HepG2 (cell line): ENCODE results near the gene IL17C. TPM values are rescaled to one million over a fixed set of nuclear protein-coding genes. Genes with fewer than 3 reads are reported as not detected.

Source experiments
- ETV5 ChIP-seq: IDR thresholded peaks from 2 replicates; pipeline ENCODE4 v1.6.1; 2018; ENCODE audit warnings: missing biosample characterization, missing genetic modification reagents, inconsistent platforms, borderline replicate concordance
- FOSL1 ChIP-seq: sonication (generic); formaldehyde crosslinking; IDR thresholded peaks from 2 replicates; pipeline ENCODE4 v1.9.0; 2021; ENCODE audit warnings: missing genetic modification reagents, borderline replicate concordance
- FOXK1 ChIP-seq: sonication (generic); formaldehyde crosslinking; IDR thresholded peaks from 2 replicates; pipeline ENCODE4 v1.4.0; 2020; ENCODE audit warnings: low read depth, missing genetic modification reagents, borderline replicate concordance
- GABPB1 ChIP-seq: IDR thresholded peaks from 2 replicates; pipeline ENCODE4 v1.6.1; 2016; ENCODE audit warnings: mild to moderate bottlenecking, missing genetic modification reagents, moderate library complexity, missing compliant biosample characterization
- GFI1 ChIP-seq: sonication (generic); formaldehyde crosslinking; IDR thresholded peaks from 2 replicates; pipeline ENCODE4 v1.5.0; 2020; ENCODE audit warnings: missing genetic modification reagents, mild to moderate bottlenecking, borderline replicate concordance
- HIVEP1 ChIP-seq: sonication (generic); formaldehyde crosslinking; IDR thresholded peaks from 2 replicates; pipeline ENCODE4 v1.4.0; 2020; ENCODE audit warnings: mild to moderate bottlenecking, missing genetic modification reagents
- PAX8 ChIP-seq: sonication (generic); formaldehyde crosslinking; IDR thresholded peaks from 2 replicates; pipeline ENCODE4 v1.8.0; 2022; ENCODE audit warnings: mild to moderate bottlenecking, missing genetic modification reagents, borderline replicate concordance
- RFX1 ChIP-seq: fragments of 450-650 bp; IDR thresholded peaks from 2 replicates; pipeline ENCODE4 v1.6.1; 2017
- SALL2 ChIP-seq: sonication (generic); formaldehyde crosslinking; IDR thresholded peaks from 2 replicates; pipeline ENCODE4 v1.8.1; 2023; ENCODE audit warnings: mild to moderate bottlenecking, missing genetic modification reagents, inconsistent platforms
- SATB2 ChIP-seq: sonication (generic); formaldehyde crosslinking; IDR thresholded peaks from 2 replicates; pipeline ENCODE4 v1.5.0; 2020; ENCODE audit warnings: missing genetic modification reagents
- ZBTB1 ChIP-seq: sonication (generic); formaldehyde crosslinking; IDR thresholded peaks from 2 replicates; pipeline ENCODE4 v1.4.0; 2020; ENCODE audit warnings: missing genetic modification reagents, borderline replicate concordance
- ZC3H13 ChIP-seq: sonication (generic); formaldehyde crosslinking; IDR thresholded peaks from 2 replicates; pipeline ENCODE4 v1.8.1; 2023; ENCODE audit warnings: mild to moderate bottlenecking, missing genetic modification reagents, moderate library complexity
- ZNF10 ChIP-seq: sonication (generic); formaldehyde crosslinking; IDR thresholded peaks from 2 replicates; pipeline ENCODE4 v1.4.0; 2020; ENCODE audit warnings: mild to moderate bottlenecking, low read depth, missing genetic modification reagents, borderline replicate concordance
- ZNF230 ChIP-seq: sonication (generic); formaldehyde crosslinking; IDR thresholded peaks from 2 replicates; pipeline ENCODE4 v1.4.0; 2020; ENCODE audit warnings: mild to moderate bottlenecking, missing genetic modification reagents
- ZNF329 ChIP-seq: sonication (generic); formaldehyde crosslinking; IDR thresholded peaks from 2 replicates; pipeline ENCODE4 v1.9.0; 2021; ENCODE audit warnings: low read depth, mild to moderate bottlenecking, missing genetic modification reagents
- ZNF589 ChIP-seq: sonication (generic); formaldehyde crosslinking; conservative IDR thresholded peaks from 2 replicates; pipeline ENCODE4 v1.8.0; 2022; ENCODE audit warnings: mild to moderate bottlenecking, moderate library complexity, missing genetic modification reagents
- ZNF607 ChIP-seq: sonication (generic); formaldehyde crosslinking; IDR thresholded peaks from 2 replicates; pipeline ENCODE4 v1.5.1; 2020; ENCODE audit warnings: missing genetic modification reagents, mild to moderate bottlenecking, borderline replicate concordance
- ZNF709 ChIP-seq: sonication (generic); formaldehyde crosslinking; IDR thresholded peaks from 2 replicates; pipeline ENCODE4 v1.5.0; 2020; ENCODE audit warnings: mild to moderate bottlenecking, missing genetic modification reagents
- ZNF782 ChIP-seq: sonication (generic); formaldehyde crosslinking; IDR thresholded peaks from 2 replicates; pipeline ENCODE4 v1.4.0; 2020; ENCODE audit warnings: missing genetic modification reagents, mild to moderate bottlenecking, borderline replicate concordance
- ZSCAN25 ChIP-seq: sonication (generic); formaldehyde crosslinking; IDR thresholded peaks from 2 replicates; pipeline ENCODE4 v1.8.0; 2022; ENCODE audit warnings: mild to moderate bottlenecking, missing genetic modification reagents
- polyA plus RNA-seq, 8 experiments: library from polyadenylated mRNA; depleted of rRNA in 3 of 8; stranded (reverse) in 7 of 8; unstranded in 1 of 8; fragments of >200 nt; fragmentation: Illumina TruSeq in 4 of 8; extraction: Trizol in 4 of 8; gene quantifications; 2 replicates each; pipeline versions ENCODE4 v1.2.1 to v1.2.3, GENCODE V29; 2011 to 2016; ENCODE audit warnings: low read depth in 4 of 8, missing spikeins in 1 of 8, mixed read lengths in 1 of 8; ENCODE audit not compliant: insufficient read depth in 1 of 8
- total RNA-seq, 5 experiments: library from RNA; depleted of rRNA; stranded (reverse); fragments of >200 nt; fragmentation: Illumina TruSeq; extraction: Trizol; gene quantifications; 2 replicates each; pipeline ENCODE4 v1.2.3, GENCODE V29; 2016; ENCODE audit warnings: low read depth in 1 of 5
- TF ChIP-seq, protein P1 (sequence below): sonication (generic); formaldehyde crosslinking; conservative IDR thresholded peaks from 2 replicates; pipeline ENCODE4 v1.4.0; 2020; ENCODE audit warnings: missing genetic modification reagents
- TF ChIP-seq, protein P2 (sequence below): sonication (generic); formaldehyde crosslinking; conservative IDR thresholded peaks from 2 replicates; pipeline ENCODE4 v1.8.0; 2022; ENCODE audit warnings: mild to moderate bottlenecking, moderate library complexity, missing genetic modification reagents
- TF ChIP-seq, protein P3 (sequence below): sonication (generic); formaldehyde crosslinking; IDR thresholded peaks from 2 replicates; pipeline ENCODE4 v1.8.1; 2023; ENCODE audit warnings: mild to moderate bottlenecking, moderate library complexity, missing genetic modification reagents
- TF ChIP-seq, protein P4 (sequence below): sonication (generic); formaldehyde crosslinking; IDR thresholded peaks from 2 replicates; pipeline ENCODE4 v1.9.0; 2021; ENCODE audit warnings: missing genetic modification reagents, mild to moderate bottlenecking, borderline replicate concordance

The IL17C gene
- total and polyA plus RNA-seq, 2 of the 13 experiments (the other 11 are each of a cell fraction or from before 2014, with no cell fraction given) = not detected

DNA sequence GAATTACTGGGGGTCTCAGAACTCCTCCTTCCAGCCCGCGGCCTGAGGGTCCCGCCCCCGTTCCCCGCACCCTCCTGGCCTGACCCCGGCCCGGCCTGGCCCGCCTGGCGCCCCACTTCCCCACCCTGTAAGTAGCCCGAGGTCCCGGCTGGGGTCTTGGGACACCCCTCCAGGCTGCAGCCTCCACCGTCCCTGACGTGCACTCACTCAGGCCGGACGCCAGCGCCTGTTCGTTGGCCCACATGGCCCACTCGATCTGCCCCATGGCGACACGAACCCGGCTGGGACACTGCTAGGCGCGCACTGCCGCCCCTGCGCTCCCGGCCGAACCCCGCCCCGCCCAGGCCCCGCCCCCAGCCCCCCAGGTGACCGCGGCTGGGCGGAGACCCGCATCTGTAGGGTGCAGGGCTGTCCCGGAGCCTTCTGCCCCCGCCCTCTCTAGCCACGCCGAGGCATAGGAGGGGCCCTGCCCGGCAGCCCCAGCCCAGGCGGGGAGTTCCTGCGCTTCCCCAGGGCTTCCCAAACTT is 12.4 kb downstream of the IL17C start, which contains the start of gene CYBA (continued):
- TF ChIP-seq ZNF607 (peak; percentile 53; the same call in 1 of the 2 replicates), HIVEP1 (CRISPR knock-in tag) (no peak), ZNF10 (CRISPR knock-in tag) (no peak), FOXK1 (CRISPR knock-in tag) (no peak), GABPB1 (CRISPR knock-in tag) (peak; percentile 9; the same call in 1 of the 2 replicates), ETV5 (CRISPR knock-in tag) (no peak), ZNF230 (CRISPR knock-in tag) (no peak), GFI1 (CRISPR knock-in tag) (no peak), ZNF782 (no peak; the same call in 1 of the 2 replicates), ZNF589 (CRISPR knock-in tag) (no peak), ZSCAN25 (no peak), SALL2 (CRISPR knock-in tag) (peak; percentile 80; the same call in 1 of the 2 replicates), ZBTB1 (CRISPR knock-in tag) (no peak; the same call in 1 of the 2 replicates), SATB2 (CRISPR knock-in tag) (peak; percentile 73; the same call in 1 of the 2 replicates), ZNF329 (peak; percentile 86), ZC3H13 (peak; percentile 42), FOSL1 (CRISPR knock-in tag) (no peak), RFX1 (no peak), ZNF709 (peak; percentile 91), PAX8 (CRISPR knock-in tag) (0 out of 2 replicates have a peak, but pooled peaks have one; percentile 20)
- TF ChIP-seq, protein P1, sequence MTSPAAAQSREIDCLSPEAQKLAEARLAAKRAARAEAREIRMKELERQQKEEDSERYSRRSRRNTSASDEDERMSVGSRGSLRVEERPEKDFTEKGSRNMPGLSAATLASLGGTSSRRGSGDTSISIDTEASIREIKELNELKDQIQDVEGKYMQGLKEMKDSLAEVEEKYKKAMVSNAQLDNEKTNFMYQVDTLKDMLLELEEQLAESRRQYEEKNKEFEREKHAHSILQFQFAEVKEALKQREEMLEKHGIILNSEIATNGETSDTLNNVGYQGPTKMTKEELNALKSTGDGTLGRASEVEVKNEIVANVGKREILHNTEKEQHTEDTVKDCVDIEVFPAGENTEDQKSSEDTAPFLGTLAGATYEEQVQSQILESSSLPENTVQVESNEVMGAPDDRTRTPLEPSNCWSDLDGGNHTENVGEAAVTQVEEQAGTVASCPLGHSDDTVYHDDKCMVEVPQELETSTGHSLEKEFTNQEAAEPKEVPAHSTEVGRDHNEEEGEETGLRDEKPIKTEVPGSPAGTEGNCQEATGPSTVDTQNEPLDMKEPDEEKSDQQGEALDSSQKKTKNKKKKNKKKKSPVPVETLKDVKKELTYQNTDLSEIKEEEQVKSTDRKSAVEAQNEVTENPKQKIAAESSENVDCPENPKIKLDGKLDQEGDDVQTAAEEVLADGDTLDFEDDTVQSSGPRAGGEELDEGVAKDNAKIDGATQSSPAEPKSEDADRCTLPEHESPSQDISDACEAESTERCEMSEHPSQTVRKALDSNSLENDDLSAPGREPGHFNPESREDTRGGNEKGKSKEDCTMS (CRISPR knock-in tag) = 0 out of 2 replicates have a peak, but pooled peaks have one; percentile 43
- TF ChIP-seq, protein P2, sequence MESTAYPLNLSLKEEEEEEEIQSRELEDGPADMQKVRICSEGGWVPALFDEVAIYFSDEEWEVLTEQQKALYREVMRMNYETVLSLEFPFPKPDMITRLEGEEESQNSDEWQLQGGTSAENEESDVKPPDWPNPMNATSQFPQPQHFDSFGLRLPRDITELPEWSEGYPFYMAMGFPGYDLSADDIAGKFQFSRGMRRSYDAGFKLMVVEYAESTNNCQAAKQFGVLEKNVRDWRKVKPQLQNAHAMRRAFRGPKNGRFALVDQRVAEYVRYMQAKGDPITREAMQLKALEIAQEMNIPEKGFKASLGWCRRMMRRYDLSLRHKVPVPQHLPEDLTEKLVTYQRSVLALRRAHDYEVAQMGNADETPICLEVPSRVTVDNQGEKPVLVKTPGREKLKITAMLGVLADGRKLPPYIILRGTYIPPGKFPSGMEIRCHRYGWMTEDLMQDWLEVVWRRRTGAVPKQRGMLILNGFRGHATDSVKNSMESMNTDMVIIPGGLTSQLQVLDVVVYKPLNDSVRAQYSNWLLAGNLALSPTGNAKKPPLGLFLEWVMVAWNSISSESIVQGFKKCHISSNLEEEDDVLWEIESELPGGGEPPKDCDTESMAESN = peak; percentile 80
- TF ChIP-seq, protein P3, sequence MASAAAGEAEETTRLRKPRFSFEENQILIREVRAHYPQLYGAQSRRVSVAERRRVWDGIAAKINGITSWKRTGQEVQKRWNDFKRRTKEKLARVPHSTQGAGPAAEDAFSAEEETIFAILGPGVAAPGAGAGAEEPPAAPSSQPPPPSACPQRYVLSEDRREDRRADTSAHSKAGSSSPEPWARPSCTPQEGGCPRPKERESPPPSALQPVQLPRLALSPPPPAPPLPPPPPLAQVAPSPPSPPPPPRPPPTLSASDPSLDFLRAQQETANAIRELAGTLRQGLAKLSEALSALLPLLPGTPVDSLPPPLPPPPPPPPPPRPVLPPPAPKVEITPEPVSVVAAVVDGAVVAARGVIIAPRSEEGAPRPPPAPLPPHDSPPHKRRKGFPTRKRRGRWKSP (CRISPR knock-in tag) = peak; percentile 65; the same call in 1 of the 2 replicates
- TF ChIP-seq, protein P4, sequence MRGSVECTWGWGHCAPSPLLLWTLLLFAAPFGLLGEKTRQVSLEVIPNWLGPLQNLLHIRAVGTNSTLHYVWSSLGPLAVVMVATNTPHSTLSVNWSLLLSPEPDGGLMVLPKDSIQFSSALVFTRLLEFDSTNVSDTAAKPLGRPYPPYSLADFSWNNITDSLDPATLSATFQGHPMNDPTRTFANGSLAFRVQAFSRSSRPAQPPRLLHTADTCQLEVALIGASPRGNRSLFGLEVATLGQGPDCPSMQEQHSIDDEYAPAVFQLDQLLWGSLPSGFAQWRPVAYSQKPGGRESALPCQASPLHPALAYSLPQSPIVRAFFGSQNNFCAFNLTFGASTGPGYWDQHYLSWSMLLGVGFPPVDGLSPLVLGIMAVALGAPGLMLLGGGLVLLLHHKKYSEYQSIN (CRISPR knock-in tag) = no peak
